K562 (cell line): ENCODE measurements around the gene CCDC7. TPM values are rescaled to one million over a fixed set of nuclear protein-coding genes. Genes with fewer than 3 reads are reported as not detected.

Source experiments
- ATF3 ChIP-seq, 2 experiments: fragments of 450-650 bp in 1 of 2; sonication (generic) in 1 of 2; formaldehyde crosslinking in 1 of 2; IDR thresholded peaks in 1 of 2; conservative IDR thresholded peaks in 1 of 2; 2 replicates each; pipeline versions ENCODE4 v1.6.1 to v1.8.1; 2016 to 2023; ENCODE audit warnings: mild to moderate bottlenecking in 2 of 2, moderate library complexity in 2 of 2, inconsistent platforms in 1 of 2, missing genetic modification reagents in 1 of 2
- EP400 ChIP-seq: fragments of 450-650 bp; IDR thresholded peaks from 2 replicates; pipeline ENCODE4 v1.6.1; 2017; ENCODE audit warnings: antibody characterized with exemption, mild to moderate bottlenecking, moderate library complexity
- GTF2E2 ChIP-seq: fragments of 200-800 bp; sonication (Bioruptor generic); IDR thresholded peaks from 2 replicates; pipeline ENCODE4 v1.6.1; 2016; ENCODE audit warnings: missing genetic modification characterization, missing compliant biosample characterization
- HNRNPLL ChIP-seq: fragments of 200-400 bp; formaldehyde crosslinking; IDR thresholded peaks from 2 replicates; pipeline ENCODE4 v1.6.1; 2017; ENCODE audit warnings: low read length, low read depth, mild to moderate bottlenecking; ENCODE audit not compliant: poor library complexity, severe bottlenecking
- MBD2 ChIP-seq: sonication (generic); IDR thresholded peaks from 2 replicates; pipeline ENCODE4 v1.6.1; 2016; ENCODE audit warnings: low read depth, borderline replicate concordance
- RB1 ChIP-seq: fragments of 450-650 bp; IDR thresholded peaks from 2 replicates; pipeline ENCODE4 v1.6.1; 2017; ENCODE audit warnings: low read depth, mild to moderate bottlenecking
- TOE1 ChIP-seq, 2 experiments: fragments of 450-650 bp in 1 of 2; sonication (generic) in 1 of 2; formaldehyde crosslinking in 1 of 2; IDR thresholded peaks; 2 replicates each; pipeline versions ENCODE4 v1.7.1 to v1.8.0; 2016 to 2022; ENCODE audit warnings: borderline replicate concordance in 2 of 2, mild to moderate bottlenecking in 2 of 2, antibody characterized with exemption in 1 of 2, inconsistent platforms in 1 of 2, low read depth in 1 of 2, missing genetic modification reagents in 1 of 2, moderate library complexity in 1 of 2
- WHSC1 ChIP-seq: IDR thresholded peaks from one replicate; pipeline ENCODE4 v1.6.1; 2012; ENCODE audit warnings: low read length, control low read depth, inconsistent platforms
- ZBTB12 ChIP-seq: fragments of 250-450 bp; sonication (Bioruptor Pico); IDR thresholded peaks from 2 replicates; pipeline ENCODE4 v1.4.0; 2020
- polyA plus RNA-seq, 8 experiments: library from polyadenylated mRNA; depleted of rRNA in 4 of 8; stranded (reverse) in 5 of 8; unstranded in 3 of 8; fragments of >200 nt; fragmentation: Nextera tagmentation in 2 of 8; fragmentation: Illumina TruSeq in 1 of 8; extraction: Ambion mirVana in 2 of 8; extraction: Trizol in 1 of 8; gene quantifications; 2 replicates each; pipeline versions ENCODE4 v1.2.1 to v1.2.3, GENCODE V29; 2011 to 2014; ENCODE audit warnings: inconsistent platforms in 1 of 8, missing spikeins in 1 of 8
- total RNA-seq, 7 experiments: library from RNA; depleted of rRNA in 6 of 7; stranded (reverse); fragments of >200 nt in 6 of 7; fragmentation: Illumina TruSeq in 2 of 7; extraction: Trizol in 2 of 7; gene quantifications; 2 replicates each; pipeline versions ENCODE4 v1.2.1 to v1.2.3, GENCODE V29; 2011 to 2021; ENCODE audit warnings: low replicate concordance in 1 of 7
- TF ChIP-seq, protein P1 (sequence below), 2 experiments: fragments of 450-650 bp in 1 of 2; IDR thresholded peaks; 2 replicates each; pipeline ENCODE4 v1.6.1; 2011 to 2017; ENCODE audit warnings: low read depth in 2 of 2, antibody characterized with exemption in 1 of 2, borderline replicate concordance in 1 of 2, low read length in 1 of 2, mild to moderate bottlenecking in 1 of 2, mixed read lengths in 1 of 2; ENCODE audit not compliant: control insufficient read depth in 1 of 2

The CCDC7 gene
- total and polyA plus RNA-seq, 9 of the 15 experiments (the other 6 are each of a cell fraction or from before 2014, with no cell fraction given): 1.5 to 6.6 (median 2.7) TPM

GRCh38 chr10:32548208-32548607, 102.3 kb downstream of the CCDC7 start (continued):
- TF ChIP-seq ZBTB12 (CRISPR knock-in tag) (no peak), ATF3 (IDR thresholded peaks at IDR 0.05) (peak; percentile 73), ATF3 (CRISPR knock-in tag; conservative IDR thresholded peaks at IDR 0.05) (no peak), RB1 (no peak), HNRNPLL (no peak), EP400 (no peak), GTF2E2 (tag) (no peak), TOE1 (IDR thresholded peaks at IDR 0.05; ENCODE audit: borderline replicate concordance) (no peak), TOE1 (CRISPR knock-in tag; IDR thresholded peaks at IDR 0.05; ENCODE audit: borderline replicate concordance, low read depth) (no peak), MBD2 (no peak), WHSC1 (no peak)
- TF ChIP-seq, protein P1, sequence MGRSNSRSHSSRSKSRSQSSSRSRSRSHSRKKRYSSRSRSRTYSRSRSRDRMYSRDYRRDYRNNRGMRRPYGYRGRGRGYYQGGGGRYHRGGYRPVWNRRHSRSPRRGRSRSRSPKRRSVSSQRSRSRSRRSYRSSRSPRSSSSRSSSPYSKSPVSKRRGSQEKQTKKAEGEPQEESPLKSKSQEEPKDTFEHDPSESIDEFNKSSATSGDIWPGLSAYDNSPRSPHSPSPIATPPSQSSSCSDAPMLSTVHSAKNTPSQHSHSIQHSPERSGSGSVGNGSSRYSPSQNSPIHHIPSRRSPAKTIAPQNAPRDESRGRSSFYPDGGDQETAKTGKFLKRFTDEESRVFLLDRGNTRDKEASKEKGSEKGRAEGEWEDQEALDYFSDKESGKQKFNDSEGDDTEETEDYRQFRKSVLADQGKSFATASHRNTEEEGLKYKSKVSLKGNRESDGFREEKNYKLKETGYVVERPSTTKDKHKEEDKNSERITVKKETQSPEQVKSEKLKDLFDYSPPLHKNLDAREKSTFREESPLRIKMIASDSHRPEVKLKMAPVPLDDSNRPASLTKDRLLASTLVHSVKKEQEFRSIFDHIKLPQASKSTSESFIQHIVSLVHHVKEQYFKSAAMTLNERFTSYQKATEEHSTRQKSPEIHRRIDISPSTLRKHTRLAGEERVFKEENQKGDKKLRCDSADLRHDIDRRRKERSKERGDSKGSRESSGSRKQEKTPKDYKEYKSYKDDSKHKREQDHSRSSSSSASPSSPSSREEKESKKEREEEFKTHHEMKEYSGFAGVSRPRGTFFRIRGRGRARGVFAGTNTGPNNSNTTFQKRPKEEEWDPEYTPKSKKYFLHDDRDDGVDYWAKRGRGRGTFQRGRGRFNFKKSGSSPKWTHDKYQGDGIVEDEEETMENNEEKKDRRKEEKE (IDR thresholded peaks at IDR 0.05; ENCODE audit: borderline replicate concordance in 1 of 2, control insufficient read depth in 1 of 2, low read depth in 2 of 2, low read length in 1 of 2): no peak
